GM12892 (cell line): ENCODE results near the gene C20orf202.

Experiments used
- POLR2A ChIP-seq: IDR thresholded peaks from 2 replicates; pipeline ENCODE4 v1.6.1; 2011; ENCODE audit warnings: low read depth, low read length, control low read depth
- POLR2AphosphoS5 ChIP-seq: IDR thresholded peaks from 2 replicates; pipeline ENCODE4 v1.6.1; 2011; ENCODE audit warnings: low read depth, low read length, control low read depth
- TAF1 ChIP-seq: IDR thresholded peaks from 2 replicates; pipeline ENCODE4 v1.6.1; 2011; ENCODE audit warnings: low read depth, mild to moderate bottlenecking, control low read depth, low read length, borderline replicate concordance

DNA sequence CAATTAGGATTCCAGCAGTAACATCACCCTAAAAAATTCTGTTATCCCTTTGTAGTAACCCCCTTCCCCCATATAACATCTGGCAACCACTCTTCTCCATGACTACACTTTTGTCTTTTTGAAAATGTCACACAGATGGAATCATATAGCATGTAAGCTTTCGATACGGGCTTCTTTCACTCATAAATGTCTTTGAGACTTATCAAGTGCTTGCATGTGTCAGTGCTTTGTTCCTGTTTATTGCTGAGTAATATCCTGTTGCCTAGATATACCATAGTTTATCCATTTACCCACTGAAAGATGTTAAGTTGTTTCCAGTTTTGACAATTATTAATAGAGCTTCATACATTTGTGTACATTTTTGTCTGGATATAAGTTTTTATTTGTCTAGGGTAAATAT is 52.4 kb downstream of the C20orf202 start:
- TF ChIP-seq POLR2AphosphoS5 (no peak), POLR2A (no peak), TAF1 (no peak)
